T-helper 22 cell (primary cell): ENCODE measurements around the gene KREMEN2.
A peak's percentile ranks its signal among the peaks of the same experiment; 100 is the strongest.
"Not testable (repeated sequence)": the region's sequence is repeated elsewhere in the genome, so short reads cannot be mapped to it uniquely, and the experiment has no call there.

Experiments used
- DNase-seq: peaks from one replicate; pipeline ENCODE4 v3.0.0-alpha.2; 2020; ENCODE audit warnings: low read depth

The KREMEN2 gene

GRCh38 chr16:2963723-2964474 lies at the start of gene KREMEN2:
TSS of gene KREMEN2 (plus strand) at chr16:2964275. CDS start at chr16:2964521, 246 bp downstream.
- no peak for DNase-seq

- no peak for DNase-seq
Observed at GRCh38 chr16:2915196-2915929, 48.7 kb upstream of the KREMEN2 start.

- peak; percentile 22 for DNase-seq
Observed at GRCh38 chr16:2919511-2920255, 44.4 kb upstream of the KREMEN2 start.

GRCh38 chr16:2923481-2923880 lies 40.6 kb upstream of the KREMEN2 start:
- DNase-seq: no peak

GRCh38 chr16:2924901-2925755 lies 38.9 kb upstream of the KREMEN2 start:
- DNase-seq: no peak

- DNase-seq: no peak
Observed at GRCh38 chr16:2925951-2926649, 38.0 kb upstream of the KREMEN2 start.

GRCh38 chr16:2926650-2926999 lies 37.5 kb upstream of the KREMEN2 start:
- no peak for DNase-seq

- peak; percentile 71 for DNase-seq
Observed at GRCh38 chr16:2927010-2927646, 36.9 kb upstream of the KREMEN2 start.

GRCh38 chr16:2928151-2928550 lies 35.9 kb upstream of the KREMEN2 start:
- not testable (repeated sequence) for DNase-seq

GRCh38 chr16:2928796-2929195 lies 35.3 kb upstream of the KREMEN2 start:
- no peak for DNase-seq

GRCh38 chr16:2929693-2930092 lies 34.4 kb upstream of the KREMEN2 start:
- no peak for DNase-seq

- DNase-seq: no peak
Observed at GRCh38 chr16:2930236-2930635, 33.8 kb upstream of the KREMEN2 start.

GRCh38 chr16:2931231-2931914 lies 32.7 kb upstream of the KREMEN2 start:
- not testable (repeated sequence) for DNase-seq

- DNase-seq: no peak
Observed at GRCh38 chr16:2933136-2933535, 30.9 kb upstream of the KREMEN2 start.

GRCh38 chr16:2933701-2934100 lies 30.4 kb upstream of the KREMEN2 start:
- DNase-seq: no peak

GRCh38 chr16:2934450-2934849 lies 29.6 kb upstream of the KREMEN2 start:
- DNase-seq: no peak

- no peak for DNase-seq
Observed at GRCh38 chr16:2936436-2937011, 27.6 kb upstream of the KREMEN2 start.

- DNase-seq: no peak
Observed at GRCh38 chr16:2937170-2937569, 26.9 kb upstream of the KREMEN2 start.

GRCh38 chr16:2938206-2938605 lies 25.9 kb upstream of the KREMEN2 start:
- no peak for DNase-seq

- DNase-seq: no peak
Observed at GRCh38 chr16:2939968-2940367, 24.1 kb upstream of the KREMEN2 start.
